Heart left ventricle (tissue), 16 donors: ENCODE measurements around the gene DPYSL4. TPM values are rescaled to one million over a fixed set of nuclear protein-coding genes. Genes with fewer than 3 reads are reported as not detected.

Experiments
- ATAC-seq, 4 donors: fragments of 200-7000 bp; cut with Tn5 transposase; one replicate each; pipeline ENCODE4 v1.9.1; 2020 to 2022; ENCODE audit warnings: moderate library complexity in 4 of 4, mild to moderate bottlenecking in 3 of 4, moderate number of reproducible peaks in 1 of 4
- DNase-seq, 5 donors: peaks; one replicate each; pipeline ENCODE4 v3.0.0-alpha.2; 2020
- H3K27ac ChIP-seq, 12 donors: fragments of 200-600 bp; sonication (generic) in 4 of 12; one replicate each; pipeline versions ENCODE4 v1.5.0 to v1.8.0; 2016 to 2022; ENCODE audit warnings: mild to moderate bottlenecking in 2 of 12
- H3K27me3 ChIP-seq, 9 donors: fragments of 200-600 bp; sonication (generic) in 2 of 9; one replicate each; pipeline versions ENCODE4 v1.5.1 to v1.8.0; 2016 to 2022; ENCODE audit warnings: mild to moderate bottlenecking in 3 of 9
- H3K36me3 ChIP-seq, 9 donors: fragments of 200-600 bp; sonication (generic) in 2 of 9; one replicate each; pipeline versions ENCODE4 v1.5.0 to v1.8.0; 2018 to 2022; ENCODE audit warnings: mild to moderate bottlenecking in 2 of 9
- H3K4me1 ChIP-seq, 12 donors: fragments of 200-600 bp; sonication (generic) in 4 of 12; one replicate each; pipeline versions ENCODE4 v1.5.0 to v1.8.0; 2016 to 2022; ENCODE audit warnings: mild to moderate bottlenecking in 3 of 12
- H3K4me3 ChIP-seq, 12 donors: fragments of 200-600 bp; sonication (generic) in 4 of 12; one replicate each; pipeline versions ENCODE4 v1.5.0 to v1.8.0; 2017 to 2022; ENCODE audit warnings: mild to moderate bottlenecking in 9 of 12, moderate library complexity in 4 of 12
- H3K9me3 ChIP-seq, 12 donors: fragments of 200-600 bp; sonication (generic) in 4 of 12; one replicate each; pipeline versions ENCODE4 v1.5.0 to v1.8.0; 2016 to 2022; ENCODE audit warnings: mild to moderate bottlenecking in 1 of 12
- POLR2A ChIP-seq, 2 donors: fragments of 450-650 bp; IDR thresholded peaks; one replicate each; pipeline ENCODE4 v1.6.1; 2017; ENCODE audit warnings: antibody characterized with exemption in 2 of 2, mild to moderate bottlenecking in 2 of 2, moderate library complexity in 2 of 2
- WGBS, 4 donors: extraction: QIAGEN DNeasy Blood & Tissue Kit in 2 of 4; methylation state at CpG; one replicate each; pipeline versions ENCODE4 v1.1.5 to v1.1.7; 2013 to 2018; 5-methylcytosine and 5-hydroxymethylcytosine counted together
- intact Hi-C, 10 donors: fragments of 100-400 bp; cut with DNase I; formaldehyde crosslinking; loops; one replicate each; pipeline versions ENCODE4 v1.11.1 to v1.14.2; 2022
- polyA plus RNA-seq, 2 donors: library from polyadenylated mRNA; stranded (reverse); fragments of 200-250 nt; gene quantifications; one replicate each; pipeline ENCODE4 v1.2.3, GENCODE V29; 2013
- total RNA-seq, 9 donors: library from RNA; depleted of rRNA in 2 of 9; stranded (reverse); fragments of >200 nt in 2 of 9; fragmentation: NEBNext Ultra II Directional in 3 of 9; extraction: Animal tissue kit (Norgen Biotek cat#: 25700) in 3 of 9; gene quantifications; one replicate each; pipeline versions ENCODE4 v1.1.0 to v1.2.4, GENCODE V29; 2016 to 2023
- TF ChIP-seq, protein P1 (sequence below), 12 donors: fragments of 200-600 bp; sonication (generic) in 4 of 12; IDR thresholded peaks; one replicate each; pipeline versions ENCODE4 v1.5.0 to v1.8.0; 2018 to 2022; ENCODE audit warnings: antibody characterized with exemption in 12 of 12, mild to moderate bottlenecking in 5 of 12
- donor health status: ischemic (EF 13 %, LVEDD 7.1; RV severe dilation, severe dysfunction).
- donor health status: healthy with polysubstance abuse.
- donor health status: DM: no; HTN: yes; CAD: no.
- donor health status: DM: no; HTN: no; CAD: no.
- donor health status: ischemic (EF 25% LVEDD 6.9; RV normal size, moderate dysfunction).
- donor health status: ischemic (EF 25% LVEDD 5.7; RV mildly dilated, moderate dysfunction).
- donor health status: healthy.
- donor health status: DM: yes; HTN: yes; CAD: no.
- donor health status: ischemic (EF 35%, LVEDD 5.7; RV mildly dilated, moderate dysfunction).
- donor health status: nonischemic (EF 11% LVEDD 7.7; RV severe dilation, severe dysfunction).
- donor health status: DM: yes; HTN: yes; CAD: no.
- donor health status: PGD.
- donor health status: ischemic (EF 29% LVEDD 5.4; RV normal size, mild dysfunction).
- donor health status: nonischemic (EF 23%, LVEDD 6.1; RV moderate dilation, normal function).

The DPYSL4 gene
- total and polyA plus RNA-seq, 11 donors, result 4.0 to 127 (median 33.1) TPM

- Histone ChIP-seq H3K9me3 (no peaks in the 10 kb centered on the region), H3K4me1 (peaks cover 0 to 34% (median 0%) of the 10 kb centered on the region in 12 donors), H3K27ac (no peak overlapping the region), H3K27me3 (no peaks in the 10 kb centered on the region), H3K4me3 (no peak overlapping the region), H3K36me3 (no peaks in the 10 kb centered on the region)
- TF ChIP-seq POLR2A (IDR thresholded peaks at IDR 0.05), result no peak
- TF ChIP-seq, protein P1, sequence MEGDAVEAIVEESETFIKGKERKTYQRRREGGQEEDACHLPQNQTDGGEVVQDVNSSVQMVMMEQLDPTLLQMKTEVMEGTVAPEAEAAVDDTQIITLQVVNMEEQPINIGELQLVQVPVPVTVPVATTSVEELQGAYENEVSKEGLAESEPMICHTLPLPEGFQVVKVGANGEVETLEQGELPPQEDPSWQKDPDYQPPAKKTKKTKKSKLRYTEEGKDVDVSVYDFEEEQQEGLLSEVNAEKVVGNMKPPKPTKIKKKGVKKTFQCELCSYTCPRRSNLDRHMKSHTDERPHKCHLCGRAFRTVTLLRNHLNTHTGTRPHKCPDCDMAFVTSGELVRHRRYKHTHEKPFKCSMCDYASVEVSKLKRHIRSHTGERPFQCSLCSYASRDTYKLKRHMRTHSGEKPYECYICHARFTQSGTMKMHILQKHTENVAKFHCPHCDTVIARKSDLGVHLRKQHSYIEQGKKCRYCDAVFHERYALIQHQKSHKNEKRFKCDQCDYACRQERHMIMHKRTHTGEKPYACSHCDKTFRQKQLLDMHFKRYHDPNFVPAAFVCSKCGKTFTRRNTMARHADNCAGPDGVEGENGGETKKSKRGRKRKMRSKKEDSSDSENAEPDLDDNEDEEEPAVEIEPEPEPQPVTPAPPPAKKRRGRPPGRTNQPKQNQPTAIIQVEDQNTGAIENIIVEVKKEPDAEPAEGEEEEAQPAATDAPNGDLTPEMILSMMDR (IDR thresholded peaks at IDR 0.05), result peak; percentile 86 to 96 (median 91)
- 37 to 67% (median 40%) methylated on average over 3 to 16 of the region's 16 CpGs for WGBS, 4 donors
- intact Hi-C loops, result loop anchor here (1.0 to 10.0 kb wide), 11 partner anchors 84 to 422 kb away; partner anchors contain the start of gene STK32C (in 1 of the 10)
- ATAC-seq, result peak; percentile 91 to 98 (median 94)
- DNase-seq, result peak; percentile 80 to 89 (median 83)
Measured at GRCh38 chr10:132223156-132223590, 36.4 kb downstream of the DPYSL4 start.

DNA sequence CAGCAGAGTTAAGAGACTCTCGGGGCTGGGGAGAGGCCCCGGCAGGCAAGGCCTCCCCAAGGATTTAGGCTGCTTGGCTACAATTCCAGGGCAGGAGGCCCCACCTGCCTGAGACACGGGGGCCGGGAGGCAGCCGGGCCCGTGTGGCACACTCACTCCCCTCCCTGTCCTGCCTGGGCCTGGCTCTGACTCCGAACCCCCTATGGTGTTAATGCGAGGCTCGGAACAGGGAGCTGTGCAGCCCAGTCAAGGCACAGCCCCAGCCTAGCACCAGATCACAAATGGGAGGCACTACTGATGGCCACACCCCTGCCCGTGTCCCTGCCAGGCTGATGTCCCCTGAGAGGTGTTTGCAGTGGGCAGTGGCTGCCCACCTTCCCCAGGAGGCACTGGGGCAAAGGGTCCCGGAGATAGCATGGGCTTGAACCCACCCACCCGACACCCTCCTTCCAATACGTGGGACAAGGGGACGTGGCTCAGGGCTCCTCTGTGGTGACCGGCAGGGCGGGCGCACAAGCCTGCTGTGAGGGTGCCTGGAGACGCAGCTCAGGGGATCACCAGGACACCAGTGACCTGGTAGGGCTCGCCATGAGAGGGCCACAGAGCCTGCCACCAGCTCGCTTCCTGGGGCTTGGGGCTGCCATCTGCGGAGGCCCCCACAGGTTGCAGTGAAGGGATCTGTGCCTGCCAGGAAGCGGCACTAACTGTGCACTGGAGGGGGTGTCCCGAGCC, 37.0 kb downstream of the DPYSL4 start:
- DNase-seq (peak in 1 of 5 donors; percentile 48), ATAC-seq (no peak)
- Histone ChIP-seq H3K27me3 (no peaks in the 10 kb centered on the region), H3K36me3 (no peaks in the 10 kb centered on the region), H3K4me1 (peaks cover 0 to 34% (median 0%) of the 10 kb centered on the region in 12 donors), H3K9me3 (no peaks in the 10 kb centered on the region), H3K27ac (no peak overlapping the region), H3K4me3 (no peak overlapping the region)
- TF ChIP-seq POLR2A (IDR thresholded peaks at IDR 0.05), result no peak
- 83 to 92% (median 92%) methylated on average over 8 to 23 of the region's 23 CpGs for WGBS, 4 donors
- intact Hi-C loops, result loop anchor here (1.0 to 10.0 kb wide), 12 partner anchors 84 to 421 kb away; partner anchors contain the start of gene STK32C (in 1 of the 10)

- intact Hi-C loops, result loop anchor here (2.0 to 10.0 kb wide), 10 partner anchors 83 to 433 kb away; partner anchors contain the start of gene STK32C (in 1 of the 10)
- H3K9me3 ChIP-seq, result no peaks in the 10 kb centered on the region
- H3K27ac ChIP-seq, result no peak overlapping the region
- no peak for ATAC-seq
- WGBS, 4 donors, result 85 to 93% (median 91%) methylated on average over 17 to 20 of the region's 20 CpGs
- H3K4me1 ChIP-seq, result peaks cover 0 to 38% (median 0%) of the 10 kb centered on the region in 12 donors
- peak in 1 of 5 donors; percentile 56 for DNase-seq
- TF ChIP-seq POLR2A (IDR thresholded peaks at IDR 0.05), result no peak
- TF ChIP-seq, protein P1 (IDR thresholded peaks at IDR 0.05), result no peak
- H3K4me3 ChIP-seq, result no peak overlapping the region
- H3K27me3 ChIP-seq, result no peaks in the 10 kb centered on the region
- H3K36me3 ChIP-seq, result no peaks in the 10 kb centered on the region
Measured at GRCh38 chr10:132224343-132225072, 37.8 kb downstream of the DPYSL4 start.

- ATAC-seq (no peak), DNase-seq (peak in 1 of 5 donors; percentile 53)
- WGBS, 4 donors, result 89 to 92% (median 91%) methylated on average over 25 of the region's 25 CpGs
Measured at GRCh38 chr10:132225073-132225848, 38.5 kb downstream of the DPYSL4 start.

More at GRCh38 chr10:132225073-132225848, 38.5 kb downstream of the DPYSL4 start:
- TF ChIP-seq POLR2A (IDR thresholded peaks at IDR 0.05), result no peak
- TF ChIP-seq, protein P1 (IDR thresholded peaks at IDR 0.05), result no peak
- Histone ChIP-seq H3K27ac (peak overlapping the region in 1 of 12 donors; percentile 27), H3K9me3 (no peaks in the 10 kb centered on the region), H3K4me3 (no peak overlapping the region), H3K4me1 (peaks cover 0 to 45% (median 0%) of the 10 kb centered on the region in 12 donors), H3K36me3 (no peaks in the 10 kb centered on the region), H3K27me3 (no peaks in the 10 kb centered on the region)
- intact Hi-C loops, result loop anchor here in 6 of 10 donors (2.0 to 10.0 kb wide), 7 partner anchors 124 to 432 kb away; no protein-coding TSS in a partner anchor
